Hematopoietic multipotent progenitor cell treated with erythropoietin and hydrocortisone succinate and interleukin-3 and kit ligand, for 6 days (in vitro differentiated cells): ENCODE data around the gene GRIN3A.

ENCODE experiments used
- DNase-seq: peaks from one replicate; pipeline ENCODE4 v3.0.0-alpha.2; 2015

The GRIN3A gene

DNA sequence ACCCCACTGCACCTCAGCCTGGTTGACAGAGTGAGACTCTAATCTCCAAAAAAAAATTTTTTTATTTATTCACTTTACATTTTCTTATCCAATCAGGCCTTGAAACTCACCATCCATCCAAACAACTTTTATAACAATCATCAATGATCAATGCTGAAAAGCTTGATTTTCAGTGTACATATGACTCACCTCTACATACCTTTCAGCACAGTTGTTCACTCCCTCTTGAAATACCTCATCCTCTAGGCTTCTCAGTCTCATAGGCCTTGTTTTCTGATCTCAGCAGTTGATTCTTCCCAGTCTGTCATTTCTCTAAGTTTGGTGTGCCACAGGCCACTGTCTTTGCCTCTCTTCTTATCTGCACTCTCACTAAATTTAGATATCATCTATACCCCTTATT lies 36.2 kb downstream of the GRIN3A start:
- DNase-seq, result no peak

GRCh38 chr9:101693546-101694336 lies 44.7 kb downstream of the GRIN3A start:
- DNase-seq, result no peak

GRCh38 chr9:101691657-101692056 lies 46.8 kb downstream of the GRIN3A start:
- DNase-seq, result no peak

DNA sequence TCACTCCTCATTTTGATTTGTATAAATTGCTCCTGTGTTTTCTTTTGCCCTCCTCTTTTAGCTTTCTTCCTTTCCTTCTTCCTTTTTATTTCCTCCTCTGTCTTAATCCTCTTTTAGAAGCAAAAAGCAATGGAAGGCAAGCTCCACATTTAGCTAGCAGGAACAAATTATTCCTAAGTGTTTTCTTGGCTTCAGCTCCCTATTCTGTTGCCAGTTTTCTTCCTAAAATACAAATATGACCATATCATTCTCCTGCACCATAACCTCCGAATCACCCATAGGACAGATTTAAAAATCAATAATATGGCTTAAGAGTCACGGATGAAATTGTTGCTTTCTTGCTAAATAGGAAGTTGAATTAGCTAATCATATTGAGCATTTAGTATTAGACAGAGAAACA lies 49.4 kb downstream of the GRIN3A start:
- no peak for DNase-seq

GRCh38 chr9:101684665-101685064 lies 53.8 kb downstream of the GRIN3A start:
- DNase-seq, result no peak

GRCh38 chr9:101683236-101683635 lies 55.2 kb downstream of the GRIN3A start:
- no peak for DNase-seq

DNA sequence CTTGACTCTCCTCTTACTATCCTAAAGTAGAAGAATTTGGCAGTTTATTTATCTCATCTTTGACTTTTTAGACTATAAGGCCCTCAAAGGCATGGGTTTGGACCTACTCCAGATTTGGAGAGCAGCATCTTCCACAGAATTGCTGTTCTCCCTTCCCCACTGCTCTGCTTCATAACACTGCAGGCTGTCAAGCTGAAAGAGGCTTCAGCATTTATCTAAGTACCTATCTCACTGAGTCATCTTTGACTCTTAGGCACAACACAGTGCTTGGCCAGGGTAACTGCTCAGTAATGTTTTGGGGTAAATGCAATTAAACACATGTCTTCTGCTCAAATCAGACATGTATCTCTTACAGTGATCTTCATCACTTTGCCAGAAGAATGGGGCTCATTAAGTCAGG lies 60.6 kb downstream of the GRIN3A start:
- peak; percentile 39 for DNase-seq

- DNase-seq, result no peak
Observed at GRCh38 chr9:101675341-101675740, 63.1 kb downstream of the GRIN3A start.

DNA sequence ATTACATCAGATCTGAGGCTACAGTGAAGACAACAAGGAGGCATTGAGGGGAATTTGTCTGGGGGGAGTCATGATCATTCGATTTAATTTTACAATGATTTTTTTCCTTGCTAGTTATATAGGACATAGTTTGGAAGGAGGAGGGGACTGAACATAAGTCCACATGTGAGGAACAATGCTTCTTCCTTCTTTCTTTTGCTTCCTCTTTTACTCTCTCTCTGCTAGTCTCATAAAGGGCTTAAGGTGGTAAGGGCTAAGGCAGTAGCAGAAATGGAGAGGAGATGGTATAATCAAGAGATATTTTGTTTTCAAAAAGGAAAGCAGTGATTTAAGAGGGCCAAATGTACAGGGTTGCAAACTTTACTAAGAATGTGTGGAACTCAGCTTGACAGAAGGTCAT lies 64.3 kb downstream of the GRIN3A start:
- DNase-seq, result no peak

GRCh38 chr9:101673642-101674041 lies 64.8 kb downstream of the GRIN3A start:
- DNase-seq, result no peak

DNA sequence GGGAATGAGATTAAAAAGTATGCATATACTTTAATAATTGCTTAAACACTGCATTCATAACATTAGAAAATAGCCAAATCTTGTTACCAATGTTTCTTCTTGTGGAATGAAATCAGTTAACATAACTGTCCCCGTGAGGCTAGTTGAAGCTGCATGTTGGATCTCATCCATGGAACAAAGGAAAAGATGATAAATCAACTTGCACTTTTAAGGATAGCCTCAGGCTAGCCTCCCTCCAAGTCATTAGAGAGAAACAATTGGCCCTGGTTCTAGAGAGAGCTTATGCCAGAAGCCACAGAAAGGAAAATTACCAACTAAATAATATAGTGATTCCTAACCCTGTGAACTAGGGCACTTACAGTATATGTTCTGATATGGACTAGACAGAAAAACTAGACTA lies 66.9 kb downstream of the GRIN3A start:
- DNase-seq, result no peak

DNA sequence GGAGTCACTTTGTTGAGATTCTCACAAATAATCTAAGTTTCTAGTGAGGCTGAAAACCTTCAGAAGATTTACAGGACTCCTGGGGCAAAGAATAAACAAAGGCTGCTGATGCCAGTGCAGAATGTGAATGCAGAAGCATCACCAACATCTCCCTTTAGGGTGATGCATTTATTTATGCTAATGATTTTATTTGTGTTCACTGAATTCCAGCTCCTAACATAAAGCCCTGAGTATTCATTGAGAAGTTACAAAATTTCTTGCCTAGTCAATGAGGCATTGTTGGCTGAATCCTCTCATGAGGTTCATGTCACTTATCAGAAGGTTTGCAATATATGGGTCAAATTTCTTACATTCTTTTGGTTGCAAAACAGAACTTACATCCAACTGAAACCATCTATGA lies 70.0 kb downstream of the GRIN3A start:
- DNase-seq, result no peak

GRCh38 chr9:101664453-101664852 lies 74.0 kb downstream of the GRIN3A start:
- peak; percentile 93 for DNase-seq

DNA sequence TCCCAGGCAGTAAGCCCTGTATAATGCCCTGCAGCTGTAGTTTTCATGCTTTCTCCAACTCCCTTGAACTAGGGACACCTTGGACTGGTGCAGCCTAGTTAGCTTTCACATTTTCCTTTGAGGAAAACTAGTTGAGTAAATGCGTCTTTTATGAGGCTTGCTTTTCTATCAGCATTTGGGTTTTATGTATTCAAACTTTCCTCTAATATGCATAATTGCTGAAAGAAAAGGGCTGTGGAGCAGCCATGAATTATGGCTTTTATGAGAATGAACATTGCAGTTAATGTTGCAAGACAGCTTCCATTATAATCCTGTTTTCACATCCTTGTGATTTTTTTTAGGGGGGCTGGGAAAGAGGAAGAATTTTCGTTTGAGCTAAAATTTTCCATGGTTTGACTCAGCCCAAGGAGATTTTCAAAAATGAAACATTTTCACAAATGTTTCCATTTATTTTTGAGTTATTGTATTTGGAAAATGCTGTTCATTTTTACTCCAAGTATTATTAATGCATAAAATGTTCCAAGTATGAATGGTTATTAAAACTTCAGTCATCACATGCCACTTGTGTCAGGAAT lies 85.8 kb downstream of the GRIN3A start:
- DNase-seq, result no peak

GRCh38 chr9:101650142-101650541 lies 88.3 kb downstream of the GRIN3A start:
- DNase-seq, result peak; percentile 89

DNA sequence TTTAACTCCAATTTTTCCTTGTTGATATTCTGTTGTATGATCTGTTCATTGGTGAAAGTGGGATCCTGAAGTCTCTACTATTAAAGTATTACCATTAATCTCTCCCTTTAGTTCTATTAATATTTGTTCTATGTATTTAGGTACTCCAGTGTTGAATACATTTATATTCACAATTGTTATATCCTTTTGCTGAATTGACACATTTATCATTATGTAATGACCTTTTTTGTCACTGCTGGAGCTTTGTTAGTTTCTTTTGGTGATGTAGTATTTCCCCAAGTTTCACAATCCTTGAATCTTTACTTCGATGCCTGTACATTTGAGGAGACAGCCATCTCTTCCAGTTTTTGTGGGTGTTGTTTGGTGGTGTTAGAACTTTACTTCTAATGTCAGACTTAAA lies 90.0 kb downstream of the GRIN3A start:
- DNase-seq, result no peak

GRCh38 chr9:101639785-101640665 lies 98.4 kb downstream of the GRIN3A start:
- peak; percentile 69 for DNase-seq

DNA sequence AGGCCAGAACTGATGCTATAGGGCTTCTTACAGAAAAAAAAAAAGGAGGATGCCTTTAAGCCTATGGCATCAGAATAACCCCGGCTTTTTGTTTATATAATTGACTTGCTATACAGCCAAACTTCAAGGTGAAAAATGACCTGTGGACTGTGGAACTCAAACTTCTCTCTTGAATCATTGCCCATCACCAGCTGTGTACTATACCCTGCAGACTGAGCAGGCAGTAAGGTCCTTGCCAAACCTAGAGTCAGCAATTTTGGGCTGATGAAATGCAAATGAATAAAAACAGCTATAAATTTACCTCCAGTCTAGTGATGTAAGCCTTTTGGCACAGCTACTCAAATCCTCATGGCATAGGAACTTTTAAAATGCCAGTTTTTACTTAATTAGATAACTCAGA lies 99.1 kb downstream of the GRIN3A start:
- DNase-seq, result no peak

- DNase-seq, result no peak
Observed at GRCh38 chr9:101636247-101636646, 102.2 kb downstream of the GRIN3A start.

DNA sequence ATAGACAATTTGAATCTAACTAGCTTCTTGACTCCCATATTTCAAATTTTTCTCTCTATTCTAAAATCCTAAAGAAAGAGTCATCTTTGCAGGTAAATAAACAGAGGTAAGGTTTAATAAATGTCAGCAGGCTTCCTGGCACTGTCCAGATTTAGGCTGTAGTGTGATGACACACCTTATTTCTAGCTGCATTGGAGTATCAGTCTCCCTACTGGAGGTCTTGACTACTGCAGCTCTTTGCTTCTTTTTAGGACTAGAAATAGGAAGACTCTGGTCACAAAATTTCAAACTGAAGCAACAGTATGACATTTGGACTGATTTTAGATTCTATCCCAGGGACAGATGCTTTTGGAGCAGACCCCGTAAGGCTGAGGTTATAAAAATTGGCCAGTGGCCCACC lies 103.0 kb downstream of the GRIN3A start:
- DNase-seq, result no peak

DNA sequence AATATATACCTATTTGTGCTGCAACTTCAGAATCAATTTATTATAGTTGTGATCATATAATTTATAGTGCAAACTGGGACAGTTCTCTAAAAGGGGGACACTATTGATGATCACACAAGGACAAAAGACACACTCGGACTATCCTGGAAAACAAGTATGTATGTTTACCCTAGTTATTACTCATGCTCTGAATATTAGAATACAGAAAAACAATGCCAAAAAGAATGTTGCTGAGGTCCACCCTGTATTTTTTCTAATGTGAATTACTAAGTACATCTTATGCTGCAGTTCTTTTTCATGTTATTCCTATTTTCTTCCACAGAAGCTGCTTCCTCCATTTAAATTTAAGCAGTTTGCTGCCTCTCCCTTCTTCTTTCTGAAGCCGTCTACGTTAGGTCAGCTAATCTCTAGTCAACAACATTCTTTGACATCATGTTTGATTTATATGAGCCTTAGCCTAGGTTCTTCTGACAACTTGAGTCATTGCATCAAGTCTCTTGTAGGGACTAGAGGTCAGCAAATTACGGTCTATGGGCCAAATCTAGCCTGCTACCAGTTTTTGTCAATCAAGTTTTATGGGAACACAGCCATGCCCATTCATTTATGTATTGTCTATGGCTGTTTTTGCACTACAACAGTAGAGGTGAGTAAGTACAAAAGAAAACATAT lies 103.6 kb downstream of the GRIN3A start:
- DNase-seq, result no peak

- DNase-seq, result no peak
Observed at GRCh38 chr9:101632611-101633010, 105.8 kb downstream of the GRIN3A start.

DNA sequence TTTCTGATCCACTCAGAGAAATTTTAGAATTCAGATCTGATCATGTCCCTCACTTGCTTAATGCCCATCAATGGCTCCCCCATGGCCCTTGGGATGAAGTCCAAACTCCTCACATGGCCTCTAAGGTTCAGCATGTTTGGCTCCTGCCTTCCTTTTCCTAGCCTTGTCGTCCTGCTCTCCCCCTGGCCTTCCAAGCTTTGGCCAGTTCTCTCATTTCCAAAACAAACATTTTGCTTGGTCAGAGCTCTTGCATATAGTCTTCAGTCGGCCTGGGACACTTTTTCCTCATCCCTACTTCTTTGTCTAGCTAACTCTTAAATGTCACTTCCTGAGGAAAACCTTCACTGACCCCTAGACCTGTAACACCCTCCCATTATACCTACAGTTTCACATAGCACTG lies 106.6 kb downstream of the GRIN3A start:
- DNase-seq, result no peak
